Measurements from ENCODE around the gene PDE4B. TPM values are rescaled to one million over a fixed set of nuclear protein-coding genes. Genes with fewer than 3 reads are reported as not detected.
"Not testable (repeated sequence)": the region's sequence is repeated elsewhere in the genome, so short reads cannot be mapped to it uniquely, and the experiment has no call there.

The PDE4B gene
- polyA plus RNA-seq, 1 donor from 2014 or later, result 135 TPM

GRCh38 chr1:66134004-66134403 is 341.3 kb downstream of the PDE4B start:
- no peak overlapping the region for H3K4me2 ChIP-seq (ENCODE audit: low read length)
- H3K9me2 ChIP-seq (ENCODE audit: insufficient read depth, low read length), result no peaks in the 10 kb centered on the region
- no peaks in the 10 kb centered on the region for H3K27me3 ChIP-seq (ENCODE audit: insufficient read depth, low read depth, low read length)
- H3K36me3 ChIP-seq (ENCODE audit: insufficient read depth, low read length), result no peaks in the 10 kb centered on the region
- no peak overlapping the region for H2AFZ ChIP-seq (ENCODE audit: low read depth, low read length)
- H3K4me3 ChIP-seq (ENCODE audit: low read length), result no peak overlapping the region
- no peak for TF ChIP-seq REST (IDR thresholded peaks at IDR 0.05; ENCODE audit: borderline replicate concordance)
- no peak for TF ChIP-seq SMC3 (conservative IDR thresholded peaks at IDR 0.05; ENCODE audit: poor library complexity)
- TF ChIP-seq TAF1 (IDR thresholded peaks at IDR 0.05; ENCODE audit: low read depth), result no peak
- TF ChIP-seq EP300 (conservative IDR thresholded peaks at IDR 0.05; ENCODE audit: poor library complexity, severe bottlenecking), result no peak
- TF ChIP-seq CTCF (IDR thresholded peaks at IDR 0.05; ENCODE audit: poor library complexity, severe bottlenecking), result no peak
- TF ChIP-seq MXI1 (conservative IDR thresholded peaks at IDR 0.05; ENCODE audit: poor library complexity, severe bottlenecking), result no peak
- TF ChIP-seq RAD21 (conservative IDR thresholded peaks at IDR 0.05), result no peak
- TF ChIP-seq EZH2 (IDR thresholded peaks at IDR 0.05; ENCODE audit: borderline replicate concordance, insufficient read depth, low read length, poor library complexity, severe bottlenecking), result no peak
- no peak for TF ChIP-seq POLR2AphosphoS5 (IDR thresholded peaks at IDR 0.05)
- H3K9ac ChIP-seq (ENCODE audit: low read length), result no peak overlapping the region
- no peaks in the 10 kb centered on the region for H3K9me3 ChIP-seq (ENCODE audit: low read length)
- H4K20me1 ChIP-seq (ENCODE audit: insufficient read depth), result no peaks in the 10 kb centered on the region
- H3F3A ChIP-seq (ENCODE audit: insufficient read depth, low read length, poor library complexity, severe bottlenecking), result no peaks in the 10 kb centered on the region
- no peaks in the 10 kb centered on the region for H3K79me2 ChIP-seq (replicated peaks; ENCODE audit: insufficient read depth, low read length)
- H3K27ac ChIP-seq (ENCODE audit: low read length), result no peak overlapping the region

- no peaks in the 10 kb centered on the region for H3K36me3 ChIP-seq (ENCODE audit: insufficient read depth, low read length)
- no peaks in the 10 kb centered on the region for H3K27me3 ChIP-seq (ENCODE audit: insufficient read depth, low read depth, low read length)
- H3K9me3 ChIP-seq (ENCODE audit: low read length), result no peaks in the 10 kb centered on the region
- no peak overlapping the region for H3K4me2 ChIP-seq (ENCODE audit: low read length)
- no peak overlapping the region for H3K9ac ChIP-seq (ENCODE audit: low read length)
- H3K79me2 ChIP-seq (replicated peaks; ENCODE audit: insufficient read depth, low read length), result no peaks in the 10 kb centered on the region
- no peak overlapping the region for H2AFZ ChIP-seq (ENCODE audit: low read depth, low read length)
- H3F3A ChIP-seq (ENCODE audit: insufficient read depth, low read length, poor library complexity, severe bottlenecking), result no peaks in the 10 kb centered on the region
- no peak overlapping the region for H3K4me3 ChIP-seq (ENCODE audit: low read length)
- no peak for TF ChIP-seq RAD21 (conservative IDR thresholded peaks at IDR 0.05)
- no peak for TF ChIP-seq SMC3 (conservative IDR thresholded peaks at IDR 0.05; ENCODE audit: poor library complexity)
- TF ChIP-seq MXI1 (conservative IDR thresholded peaks at IDR 0.05; ENCODE audit: poor library complexity, severe bottlenecking), result no peak
- TF ChIP-seq POLR2AphosphoS5 (IDR thresholded peaks at IDR 0.05), result no peak
- no peak for TF ChIP-seq CTCF (IDR thresholded peaks at IDR 0.05; ENCODE audit: poor library complexity, severe bottlenecking)
- no peak for TF ChIP-seq TAF1 (IDR thresholded peaks at IDR 0.05; ENCODE audit: low read depth)
- TF ChIP-seq EP300 (conservative IDR thresholded peaks at IDR 0.05; ENCODE audit: poor library complexity, severe bottlenecking), result no peak
- TF ChIP-seq REST (IDR thresholded peaks at IDR 0.05; ENCODE audit: borderline replicate concordance), result no peak
- no peak for TF ChIP-seq EZH2 (IDR thresholded peaks at IDR 0.05; ENCODE audit: borderline replicate concordance, insufficient read depth, low read length, poor library complexity, severe bottlenecking)
- H4K20me1 ChIP-seq (ENCODE audit: insufficient read depth), result no peaks in the 10 kb centered on the region
- H3K9me2 ChIP-seq (ENCODE audit: insufficient read depth, low read length), result no peaks in the 10 kb centered on the region
- no peak overlapping the region for H3K27ac ChIP-seq (ENCODE audit: low read length)
Measured at GRCh38 chr1:66135161-66135560, 342.5 kb downstream of the PDE4B start.

- H3K9ac ChIP-seq (ENCODE audit: low read length); H3K4me2 ChIP-seq (ENCODE audit: low read length); H3K27ac ChIP-seq (ENCODE audit: low read length); H4K20me1 ChIP-seq (ENCODE audit: insufficient read depth); H3K27me3 ChIP-seq (ENCODE audit: insufficient read depth, low read depth, low read length); H3F3A ChIP-seq (ENCODE audit: insufficient read depth, low read length, poor library complexity, severe bottlenecking); H3K4me3 ChIP-seq (ENCODE audit: low read length); H3K79me2 ChIP-seq (replicated peaks; ENCODE audit: insufficient read depth, low read length); H3K9me3 ChIP-seq (ENCODE audit: low read length); H3K36me3 ChIP-seq (ENCODE audit: insufficient read depth, low read length); H2AFZ ChIP-seq (ENCODE audit: low read depth, low read length); H3K9me2 ChIP-seq (ENCODE audit: insufficient read depth, low read length): not testable (repeated sequence)
Measured at GRCh38 chr1:66136423-66136822, 343.7 kb downstream of the PDE4B start.

Data from neural cell (in vitro differentiated cells).